ENCODE measurements around the gene DAPK2.

DAPK2 gene

DNA sequence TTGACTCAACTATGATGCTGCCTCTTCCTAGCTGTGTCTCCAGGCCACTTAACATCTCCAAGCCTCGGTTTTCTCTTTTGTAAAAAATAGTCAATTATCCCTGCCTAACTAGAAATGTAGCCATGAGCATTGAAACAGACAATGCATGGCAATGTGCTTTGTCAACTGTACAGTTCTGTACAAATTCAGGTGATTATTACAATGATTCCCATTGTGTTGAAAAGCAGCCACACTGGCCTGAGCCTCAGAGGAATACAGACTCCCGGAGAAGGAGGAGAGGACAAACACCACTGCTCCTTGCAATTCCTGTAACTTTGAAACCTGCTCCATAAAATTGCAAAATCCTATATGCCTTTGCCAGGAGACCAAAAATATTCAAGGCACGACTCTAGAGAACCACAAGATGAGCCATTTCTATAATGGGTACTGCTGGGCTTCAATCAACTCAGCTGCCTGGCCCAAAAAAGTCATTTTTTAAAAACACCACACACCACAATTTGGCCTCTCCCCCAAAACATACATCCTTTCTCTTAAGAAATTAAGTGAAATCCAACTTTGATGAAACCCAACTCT, 28.6 kb downstream of the DAPK2 start:
- DNase-seq (ENCODE audit: low spot score): no peak
- TF ChIP-seq CTCF (IDR thresholded peaks at IDR 0.05; ENCODE audit: extremely low read depth, insufficient read depth, missing control alignments): no peak
- in situ Hi-C loops (cut with MboI; ENCODE audit: low pct_unique_long_range_greater_than_20kb, low sequenced_read_pairs, unreplicated experiment): loop anchor here (25.0 kb wide), 1 partner anchor 105 kb away; no protein-coding TSS in a partner anchor

GRCh38 chr15:64017082-64017588, 29.1 kb downstream of the DAPK2 start:
- no peak for DNase-seq (ENCODE audit: low spot score)
- no peak for TF ChIP-seq CTCF (IDR thresholded peaks at IDR 0.05; ENCODE audit: extremely low read depth, insufficient read depth, missing control alignments)
- in situ Hi-C loops (cut with MboI; ENCODE audit: low pct_unique_long_range_greater_than_20kb, low sequenced_read_pairs, unreplicated experiment): loop anchor here (25.0 kb wide), 1 partner anchor 105 kb away; no protein-coding TSS in a partner anchor

- no peak for DNase-seq (ENCODE audit: low spot score)
- in situ Hi-C loops (cut with MboI; ENCODE audit: low pct_unique_long_range_greater_than_20kb, low sequenced_read_pairs, unreplicated experiment): loop anchor here (25.0 kb wide), 1 partner anchor 104 kb away; no protein-coding TSS in a partner anchor
- no peak for TF ChIP-seq CTCF (IDR thresholded peaks at IDR 0.05; ENCODE audit: extremely low read depth, insufficient read depth, missing control alignments)
These were observed 30.0 kb downstream of the DAPK2 start for GRCh38 chr15:64016257-64016656.

DNA sequence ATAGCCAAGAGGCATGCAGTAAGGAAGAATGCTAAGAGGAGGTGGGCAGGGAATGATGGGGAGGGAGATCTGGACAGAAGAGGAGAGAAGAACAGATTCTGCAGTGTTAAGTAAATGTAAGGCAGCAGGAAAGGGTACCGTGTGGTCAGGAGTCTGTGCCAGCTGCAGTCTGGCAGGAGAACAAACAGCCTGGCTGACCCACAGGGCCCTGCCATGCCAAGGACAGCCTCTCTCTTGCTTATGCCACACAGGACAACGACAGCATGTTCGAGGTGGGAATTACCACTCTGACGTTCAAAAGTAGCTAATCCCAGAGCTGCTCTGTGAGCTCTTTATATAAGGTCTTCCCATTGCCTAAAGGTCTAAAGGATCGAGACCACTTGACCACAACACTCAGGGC, 31.3 kb downstream of the DAPK2 start:
- in situ Hi-C loops (cut with MboI; ENCODE audit: low pct_unique_long_range_greater_than_20kb, low sequenced_read_pairs, unreplicated experiment): loop anchor here (25.0 kb wide), 1 partner anchor 103 kb away; no protein-coding TSS in a partner anchor
- DNase-seq (ENCODE audit: low spot score): no peak
- TF ChIP-seq CTCF (IDR thresholded peaks at IDR 0.05; ENCODE audit: extremely low read depth, insufficient read depth, missing control alignments): no peak

DNA sequence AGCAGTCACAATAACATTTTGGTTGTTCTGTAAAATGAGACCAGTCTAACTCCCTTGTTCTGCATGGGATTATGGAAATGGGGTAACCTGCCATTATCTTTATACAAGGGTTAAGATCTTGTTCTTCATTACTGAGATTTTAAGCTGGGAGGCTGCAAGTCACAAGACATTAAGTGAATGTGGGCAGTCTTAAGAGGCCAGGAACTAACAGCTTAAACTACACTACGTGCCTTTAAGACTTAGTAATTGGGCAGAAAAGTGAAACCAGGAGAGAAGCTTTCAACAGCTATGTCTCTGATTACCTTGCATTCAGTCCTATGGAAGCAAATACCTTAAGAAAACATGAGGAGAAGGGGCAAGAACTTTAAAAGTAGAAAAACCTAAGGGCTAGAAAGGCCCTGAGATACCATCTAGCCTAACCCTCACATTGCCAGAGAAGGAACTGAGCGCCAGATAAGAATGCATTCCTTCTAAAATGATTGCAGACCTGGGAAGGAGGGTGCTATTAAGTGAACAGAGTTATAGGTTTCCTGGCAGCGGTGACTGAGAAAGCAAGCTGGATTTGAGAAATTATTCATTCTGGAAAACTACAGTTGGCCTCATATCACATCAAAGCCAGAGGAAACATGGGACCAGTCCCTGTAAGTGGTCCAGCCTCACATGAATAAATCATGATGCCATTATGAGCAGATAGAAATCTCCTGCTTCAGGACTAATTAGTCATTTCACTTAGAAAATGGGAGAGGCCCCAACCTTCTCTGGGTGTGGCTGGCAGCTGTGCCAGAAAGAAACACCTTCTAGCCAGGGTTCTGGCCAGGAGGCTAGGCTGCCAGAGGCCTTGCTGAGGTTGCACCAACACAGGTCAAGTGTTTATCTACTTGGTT, 32.9 kb downstream of the DAPK2 start:
- no peak for TF ChIP-seq CTCF (IDR thresholded peaks at IDR 0.05; ENCODE audit: extremely low read depth, insufficient read depth, missing control alignments)
- in situ Hi-C loops (cut with MboI; ENCODE audit: low pct_unique_long_range_greater_than_20kb, low sequenced_read_pairs, unreplicated experiment): loop anchor here (25.0 kb wide), 1 partner anchor 101 kb away; no protein-coding TSS in a partner anchor
- no peak for DNase-seq (ENCODE audit: low spot score)

- TF ChIP-seq CTCF (IDR thresholded peaks at IDR 0.05; ENCODE audit: extremely low read depth, insufficient read depth, missing control alignments): no peak
- no peak for DNase-seq (ENCODE audit: low spot score)
- in situ Hi-C loops (cut with MboI; ENCODE audit: low pct_unique_long_range_greater_than_20kb, low sequenced_read_pairs, unreplicated experiment): loop anchor here (25.0 kb wide), 1 partner anchor 99 kb away; no protein-coding TSS in a partner anchor
These were observed 34.5 kb downstream of the DAPK2 start for GRCh38 chr15:64011736-64012135.

Measured in GM13977 (cell line).